Ovary (tissue), 9 donors: ENCODE results near the gene SLC35G2. TPM values are rescaled to one million over a fixed set of nuclear protein-coding genes. Genes with fewer than 3 reads are reported as not detected.

Source experiments
- DNase-seq, 5 donors: peaks; one replicate each; pipeline ENCODE4 v3.0.0-alpha.2; 2019 to 2020
- H3K27ac ChIP-seq, 2 donors: fragments of 200-600 bp; one replicate each; pipeline versions ENCODE4 v1.5.1 to v1.8.0; 2019 to 2022
- H3K27me3 ChIP-seq: fragments of 200-600 bp; one replicate; pipeline ENCODE4 v1.8.0; 2022
- H3K36me3 ChIP-seq: fragments of 200-600 bp; sonication (generic); one replicate; pipeline ENCODE4 v1.5.1; 2019
- H3K4me1 ChIP-seq: one replicate; pipeline ENCODE4 v1.8.1; 2013; ENCODE audit warnings: mild to moderate bottlenecking, moderate library complexity; ENCODE audit not compliant: insufficient read depth
- H3K4me3 ChIP-seq: fragments of 200-600 bp; sonication (generic); one replicate; pipeline ENCODE4 v1.5.1; 2017
- H3K9me3 ChIP-seq, 2 donors: fragments of 200-600 bp in 1 of 2; sonication (generic) in 1 of 2; one replicate each; pipeline versions ENCODE4 v1.5.1 to v1.8.1; 2013 to 2019; ENCODE audit warnings: mild to moderate bottlenecking in 1 of 2, moderate library complexity in 1 of 2
- EP300 ChIP-seq: sonication (generic); formaldehyde crosslinking; IDR thresholded peaks from one replicate; pipeline ENCODE4 v1.6.1; 2017; ENCODE audit warnings: antibody characterized with exemption
- POLR2A ChIP-seq: fragments of 450-650 bp; IDR thresholded peaks from one replicate; pipeline ENCODE4 v1.6.1; 2017; ENCODE audit warnings: antibody characterized with exemption, mild to moderate bottlenecking, moderate library complexity
- WGBS, 3 donors: extraction: QIAGEN DNeasy Blood & Tissue Kit in 1 of 3; methylation state at CpG; one replicate each; pipeline versions ENCODE4 v1.1.5 to v1.1.7; 2013 to 2017; 5-methylcytosine and 5-hydroxymethylcytosine counted together
- intact Hi-C, 4 donors: fragments of 100-400 bp; cut with DNase I; formaldehyde crosslinking; loops; one replicate each; pipeline versions ENCODE4 v1.11.0 to v1.15.1; 2022 to 2023
- polyA plus RNA-seq, 2 donors: library from polyadenylated mRNA; stranded (reverse); fragments of 200-250 nt in 1 of 2; fragments of 350-450 nt in 1 of 2; fragmentation: Illumina TruSeq in 1 of 2; extraction: RNeasy Lipid Tissue Mini Kit (QIAGEN cat#74804) in 1 of 2; gene quantifications; one replicate each; pipeline ENCODE4 v1.2.3, GENCODE V29; 2013 to 2014
- total RNA-seq, 7 donors: library from RNA; depleted of rRNA in 2 of 7; stranded (reverse); fragments of >200 nt in 2 of 7; fragmentation: NEBNext Ultra II Directional in 3 of 7; extraction: Animal tissue kit (Norgen Biotek cat#: 25700) in 3 of 7; gene quantifications; one replicate each; pipeline versions ENCODE4 v1.1.0 to v1.2.4, GENCODE V29; 2016 to 2023
- TF ChIP-seq, protein P1 (sequence below), 3 donors: fragments of 450-650 bp in 2 of 3; fragments of 200-600 bp in 1 of 3; IDR thresholded peaks; one replicate each; pipeline versions ENCODE4 v1.5.1 to v1.8.0; 2016 to 2022; ENCODE audit warnings: antibody characterized with exemption in 3 of 3, mild to moderate bottlenecking in 1 of 3
- donor health status: DM: no; HTN: no; CAD: no; lungs with moderate emphysema.
- donor health status: DM: no; HTN: no; CAD: no.
- donor health status: Bipolar disorder and iron deficiency.
- donor health status: DM: yes; HTN: yes; CAD: no.
- donor health status: DM: no; HTN: no; CAD: no.
- donor health status: DM: yes; HTN: yes; CAD: no.

Gene SLC35G2
- total and polyA plus RNA-seq, 9 donors, result 2.3 to 9.5 (median 4.7) TPM

DNA sequence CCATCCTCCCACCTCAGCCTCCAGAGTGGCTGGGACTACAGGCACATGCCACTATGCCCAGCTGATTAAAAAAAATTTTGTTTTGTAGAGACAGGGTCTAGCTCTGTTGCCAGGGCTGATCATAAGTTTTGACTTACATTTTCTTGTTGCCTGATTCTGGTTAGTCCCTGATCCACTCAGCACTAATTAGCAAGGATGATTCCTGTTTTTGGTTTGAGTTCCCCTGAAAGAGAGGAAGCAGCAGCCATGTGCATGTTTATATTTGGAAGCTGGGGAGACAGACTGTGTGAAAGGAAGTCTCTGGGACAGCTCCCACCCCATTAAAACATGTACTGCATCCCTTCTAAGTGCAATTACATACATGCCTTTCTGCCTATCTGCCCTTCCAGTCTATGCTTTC lies 39.5 kb downstream of the SLC35G2 start:
- Histone ChIP-seq H3K4me1 (peaks cover 3% of the 10 kb centered on the region), H3K27ac (no peak overlapping the region), H3K4me3 (no peak overlapping the region), H3K27me3 (no peaks in the 10 kb centered on the region), H3K36me3 (no peaks in the 10 kb centered on the region), H3K9me3 (no peaks in the 10 kb centered on the region)
- no peak for TF ChIP-seq EP300
- TF ChIP-seq, protein P1, sequence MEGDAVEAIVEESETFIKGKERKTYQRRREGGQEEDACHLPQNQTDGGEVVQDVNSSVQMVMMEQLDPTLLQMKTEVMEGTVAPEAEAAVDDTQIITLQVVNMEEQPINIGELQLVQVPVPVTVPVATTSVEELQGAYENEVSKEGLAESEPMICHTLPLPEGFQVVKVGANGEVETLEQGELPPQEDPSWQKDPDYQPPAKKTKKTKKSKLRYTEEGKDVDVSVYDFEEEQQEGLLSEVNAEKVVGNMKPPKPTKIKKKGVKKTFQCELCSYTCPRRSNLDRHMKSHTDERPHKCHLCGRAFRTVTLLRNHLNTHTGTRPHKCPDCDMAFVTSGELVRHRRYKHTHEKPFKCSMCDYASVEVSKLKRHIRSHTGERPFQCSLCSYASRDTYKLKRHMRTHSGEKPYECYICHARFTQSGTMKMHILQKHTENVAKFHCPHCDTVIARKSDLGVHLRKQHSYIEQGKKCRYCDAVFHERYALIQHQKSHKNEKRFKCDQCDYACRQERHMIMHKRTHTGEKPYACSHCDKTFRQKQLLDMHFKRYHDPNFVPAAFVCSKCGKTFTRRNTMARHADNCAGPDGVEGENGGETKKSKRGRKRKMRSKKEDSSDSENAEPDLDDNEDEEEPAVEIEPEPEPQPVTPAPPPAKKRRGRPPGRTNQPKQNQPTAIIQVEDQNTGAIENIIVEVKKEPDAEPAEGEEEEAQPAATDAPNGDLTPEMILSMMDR (IDR thresholded peaks at IDR 0.05), result no peak
- TF ChIP-seq POLR2A, result no peak
- no peak for DNase-seq
- intact Hi-C loops, result no loop called here

DNA sequence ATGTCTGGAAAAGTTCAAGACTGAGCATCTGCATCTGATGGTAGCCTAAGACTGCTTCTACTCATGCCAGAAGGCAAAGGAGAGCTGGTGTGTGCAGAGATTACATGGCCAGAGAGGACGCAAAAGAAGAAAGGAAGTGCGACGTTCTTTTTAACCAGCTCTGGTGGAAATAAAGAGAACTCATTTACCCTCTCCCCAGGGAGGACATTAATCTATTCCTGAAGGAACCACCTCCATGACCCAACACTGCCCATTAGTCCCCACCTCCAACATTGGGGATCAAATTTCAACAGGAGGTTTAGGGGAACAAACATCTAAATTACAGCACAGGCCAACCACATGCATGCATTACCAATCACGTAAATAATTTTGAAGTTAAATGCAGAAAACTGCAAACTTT lies 41.6 kb downstream of the SLC35G2 start:
- peaks cover 3% of the 10 kb centered on the region for H3K4me1 ChIP-seq
- no peaks in the 10 kb centered on the region for H3K27me3 ChIP-seq
- peak overlapping the region; percentile 95 for H3K4me3 ChIP-seq
- no peak overlapping the region for H3K27ac ChIP-seq
- H3K36me3 ChIP-seq, result no peaks in the 10 kb centered on the region
- WGBS, 3 donors, result 70 to 77% (median 73%) methylated on average over 4 of the region's 4 CpGs
- TF ChIP-seq EP300, result no peak
- no peak for TF ChIP-seq POLR2A
- TF ChIP-seq, protein P1 (IDR thresholded peaks at IDR 0.05), result no peak
- H3K9me3 ChIP-seq, result no peaks in the 10 kb centered on the region
- intact Hi-C loops, result loop anchor here in 1 of 4 donors (5.0 kb wide), 1 partner anchor 108 kb away; the partner anchor contains the start of gene STAG1
- DNase-seq, result no peak

DNA sequence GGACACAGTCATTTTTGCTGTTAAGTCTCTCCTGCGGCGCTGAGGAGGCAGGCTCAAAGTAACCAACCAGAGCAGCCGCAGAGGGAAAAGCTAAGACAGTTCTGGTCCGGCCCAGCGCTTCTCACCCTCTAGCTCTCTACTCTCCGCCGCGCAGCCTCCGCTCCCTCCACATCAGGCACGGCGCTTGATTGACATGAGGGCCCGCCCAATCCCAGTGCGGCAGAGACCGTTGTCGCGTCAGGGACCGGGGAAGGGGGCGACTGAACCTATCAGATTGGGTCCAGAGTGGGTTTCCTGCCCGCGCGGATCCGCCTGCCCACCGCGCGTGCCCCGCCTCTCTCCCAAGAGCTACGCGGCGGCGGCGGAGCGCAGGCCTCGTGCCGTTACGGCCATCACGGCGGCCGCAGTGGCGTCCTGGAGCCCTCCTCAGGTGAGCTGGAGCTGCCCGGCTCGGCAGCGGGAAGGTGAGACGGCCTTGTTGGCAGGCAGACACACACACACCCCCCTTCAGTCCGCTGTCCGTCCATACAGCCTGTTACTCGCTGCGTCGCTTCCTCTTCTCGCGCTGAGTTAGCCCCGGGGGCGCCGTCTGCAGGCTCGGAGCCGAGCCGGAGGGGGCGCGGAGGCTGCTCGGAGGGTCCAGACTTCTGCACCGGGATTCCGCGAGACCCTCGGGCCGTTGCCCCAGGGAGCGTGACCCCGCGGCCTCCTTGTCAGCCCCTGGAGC lies 43.1 kb downstream of the SLC35G2 start, which contains the start of gene NCK1:
NCK1 (plus strand) TSS at position 319 of the 727 bp plus-strand sequence. CDS start 65,794 bp downstream, outside the sequence.
- H3K27me3 ChIP-seq, result no peaks in the 10 kb centered on the region
- H3K27ac ChIP-seq, result peak within 1 kb of the TSS; percentile 83 to 86
- peak; percentile 95 to 97 (median 95) for DNase-seq
- no peaks in the 10 kb centered on the region for H3K36me3 ChIP-seq
- H3K9me3 ChIP-seq, result no peaks in the 10 kb centered on the region
- TF ChIP-seq, protein P1 (IDR thresholded peaks at IDR 0.05), result peak; percentile 10 to 33 (median 23)
- TF ChIP-seq EP300, result no peak
- TF ChIP-seq POLR2A, result peak; percentile 87
- peaks cover 3% of the 10 kb centered on the region for H3K4me1 ChIP-seq
- intact Hi-C loops, result loop anchor here in 1 of 4 donors (5.0 kb wide), 1 partner anchor 110 kb away; the partner anchor contains the start of gene STAG1
- WGBS, 3 donors, result 0 to 1% (median 0%) methylated on average over 42 to 67 of the region's 67 CpGs
- peak within 1 kb of the TSS; percentile 95 for H3K4me3 ChIP-seq

DNA sequence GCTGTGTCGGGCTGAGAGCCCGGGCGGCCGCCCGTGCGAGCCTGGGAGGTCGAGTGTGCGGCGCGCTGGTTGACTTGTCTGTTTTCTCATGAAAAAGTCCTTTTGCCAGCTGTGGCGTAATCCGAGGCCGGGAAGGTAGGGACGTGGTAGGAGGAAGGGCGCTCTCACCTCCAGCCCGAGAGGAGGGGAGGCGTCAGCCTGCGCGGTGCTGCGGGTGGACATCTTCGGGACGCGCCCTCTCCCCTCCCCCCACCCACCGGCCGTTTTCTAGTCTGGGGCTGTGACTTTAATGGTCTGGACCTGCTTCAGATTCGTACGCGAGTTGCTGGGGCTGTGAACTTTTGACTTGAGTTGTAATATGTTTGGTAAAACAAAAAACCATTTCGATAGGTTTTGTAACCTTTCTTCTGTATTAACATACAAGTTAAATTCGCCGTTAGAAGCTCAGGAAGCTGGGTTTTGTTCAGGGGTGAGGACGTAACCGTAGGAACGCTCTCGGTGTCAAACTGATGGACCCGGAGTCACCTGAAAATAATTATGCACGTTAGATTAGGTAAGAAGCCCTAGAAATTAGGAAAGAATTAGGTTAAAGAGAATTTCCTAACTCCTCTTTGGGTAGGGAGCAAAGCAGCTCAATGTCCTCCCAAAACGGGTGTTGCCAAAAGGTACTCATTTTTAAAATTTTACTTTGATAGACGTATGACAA lies 43.8 kb downstream of the SLC35G2 start:
- WGBS, 3 donors, result 0 to 1% (median 0%) methylated on average over 35 to 39 of the region's 39 CpGs
- Histone ChIP-seq H3K9me3 (no peaks in the 10 kb centered on the region), H3K27ac (peak overlapping the region; percentile 83 to 86), H3K4me1 (peaks cover 3% of the 10 kb centered on the region), H3K4me3 (peak overlapping the region; percentile 95), H3K36me3 (no peaks in the 10 kb centered on the region), H3K27me3 (no peaks in the 10 kb centered on the region)
- peak in 4 of 5 donors; percentile 63 to 81 (median 74) for DNase-seq
- TF ChIP-seq POLR2A (peak; percentile 22), EP300 (no peak)
- TF ChIP-seq, protein P1 (IDR thresholded peaks at IDR 0.05), result no peak
- intact Hi-C loops, result loop anchor here in 1 of 4 donors (5.0 kb wide), 1 partner anchor 110 kb away; the partner anchor contains the start of gene STAG1
